ENCODE measurements around the gene LCN6.
"Not testable (repeated sequence)": the region's sequence is repeated elsewhere in the genome, so short reads cannot be mapped to it uniquely, and the experiment has no call there.

Gene LCN6

DNA sequence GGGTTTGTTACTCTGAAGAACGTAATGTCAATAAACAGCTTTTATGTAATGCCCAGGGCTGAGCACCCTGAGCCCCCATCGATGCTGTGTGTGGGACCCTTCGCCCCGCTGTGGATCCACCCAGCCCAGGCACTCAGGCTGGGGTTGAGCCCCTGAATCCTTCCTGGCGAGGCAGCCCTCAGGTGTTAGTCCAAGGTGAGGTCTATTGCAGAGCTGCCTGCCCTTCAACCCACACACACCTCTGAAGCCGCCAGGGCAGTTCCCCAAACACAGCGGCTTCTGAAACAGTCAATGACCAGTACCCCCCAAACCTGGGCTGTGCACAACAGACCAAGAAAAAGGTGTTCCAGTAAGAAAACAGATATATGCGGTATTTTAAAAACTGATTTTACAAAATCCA, 24.3 kb downstream of the LCN6 start:
- no peak for DNase-seq (ENCODE audit: low read depth)

DNA sequence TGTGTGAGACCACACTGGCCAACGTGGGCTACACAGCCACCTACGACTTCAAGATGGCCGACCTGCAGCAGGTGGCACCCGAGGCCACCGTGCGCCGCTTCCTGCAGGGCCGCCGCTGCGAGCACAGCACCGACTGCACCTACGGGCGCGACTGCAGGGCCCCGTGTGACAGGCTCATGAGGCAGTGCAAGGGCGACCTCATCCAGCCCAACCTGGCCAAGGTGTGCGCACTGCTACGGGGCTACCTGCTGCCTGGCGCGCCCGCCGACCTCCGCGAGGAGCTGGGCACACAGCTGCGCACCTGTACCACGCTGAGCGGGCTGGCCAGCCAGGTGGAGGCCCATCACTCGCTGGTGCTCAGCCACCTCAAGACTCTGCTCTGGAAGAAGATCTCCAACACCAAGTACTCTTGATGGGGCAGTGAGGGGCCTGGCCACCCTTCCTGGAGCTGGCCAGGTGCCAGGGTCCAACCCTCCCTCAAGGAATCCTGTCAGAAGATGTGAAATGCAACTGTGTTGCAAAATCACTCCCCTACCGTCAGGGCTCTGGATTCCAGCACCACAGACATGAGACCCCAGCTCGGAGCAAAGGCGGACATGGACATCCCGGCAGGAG, 24.9 kb downstream of the LCN6 start:
- DNase-seq (ENCODE audit: low read depth) = no peak

DNA sequence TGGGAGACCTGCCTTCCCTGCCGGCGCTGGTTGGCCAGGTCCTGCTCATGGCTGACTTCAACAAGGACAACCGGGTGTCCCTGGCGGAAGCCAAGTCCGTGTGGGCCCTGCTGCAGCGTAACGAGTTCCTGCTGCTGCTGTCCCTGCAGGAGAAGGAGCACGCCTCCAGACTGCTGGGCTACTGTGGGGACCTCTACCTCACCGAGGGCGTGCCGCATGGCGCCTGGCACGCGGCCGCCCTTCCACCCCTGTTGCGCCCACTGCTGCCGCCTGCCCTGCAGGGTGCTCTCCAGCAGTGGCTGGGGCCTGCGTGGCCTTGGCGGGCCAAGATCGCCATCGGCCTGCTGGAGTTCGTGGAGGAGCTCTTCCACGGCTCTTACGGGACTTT, 25.4 kb downstream of the LCN6 start:
- DNase-seq (ENCODE audit: low read depth) = no peak

DNA sequence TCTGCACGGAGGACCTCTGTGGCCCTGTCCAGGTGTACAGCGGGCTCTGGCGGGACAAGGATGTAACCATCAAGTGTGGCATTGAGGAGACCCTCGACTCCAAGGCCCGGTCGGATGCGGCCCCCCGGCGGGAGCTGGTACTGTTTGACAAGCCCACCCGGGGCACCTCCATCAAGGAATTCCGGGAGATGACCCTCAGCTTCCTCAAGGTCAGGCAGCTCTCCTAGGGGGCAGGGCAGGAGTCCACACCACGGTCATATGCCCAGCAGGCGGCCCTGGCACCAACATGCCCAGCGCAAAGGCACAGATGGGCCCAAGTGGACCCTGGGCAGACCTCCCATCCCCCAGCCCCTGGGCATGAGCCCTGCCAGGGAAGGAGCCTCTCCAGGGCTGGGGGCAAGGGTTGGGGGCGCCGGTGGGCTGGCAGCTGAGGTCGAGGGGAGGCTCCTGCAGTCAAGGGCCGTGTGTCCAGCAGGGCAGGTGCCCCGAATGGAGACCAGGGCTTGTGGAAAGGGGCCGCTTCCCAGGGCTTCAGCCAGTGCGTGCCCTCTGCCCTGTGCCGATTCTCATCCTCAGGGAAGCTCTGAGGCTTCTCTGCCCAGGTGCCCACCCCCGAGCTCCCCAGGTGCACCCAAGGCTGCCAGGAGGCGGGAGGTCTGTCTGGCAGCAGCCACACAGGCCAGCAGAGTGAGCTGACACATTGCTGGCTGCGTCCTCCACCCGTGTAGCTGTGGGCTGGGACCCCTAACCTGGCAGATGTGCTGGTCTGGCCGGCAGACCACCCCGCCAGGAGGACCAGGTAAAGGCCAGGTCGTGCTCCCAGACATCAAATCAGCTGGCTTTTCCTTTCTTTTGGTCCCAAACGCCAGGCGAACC, 26.0 kb downstream of the LCN6 start:
- no peak for DNase-seq (ENCODE audit: low read depth)

DNA sequence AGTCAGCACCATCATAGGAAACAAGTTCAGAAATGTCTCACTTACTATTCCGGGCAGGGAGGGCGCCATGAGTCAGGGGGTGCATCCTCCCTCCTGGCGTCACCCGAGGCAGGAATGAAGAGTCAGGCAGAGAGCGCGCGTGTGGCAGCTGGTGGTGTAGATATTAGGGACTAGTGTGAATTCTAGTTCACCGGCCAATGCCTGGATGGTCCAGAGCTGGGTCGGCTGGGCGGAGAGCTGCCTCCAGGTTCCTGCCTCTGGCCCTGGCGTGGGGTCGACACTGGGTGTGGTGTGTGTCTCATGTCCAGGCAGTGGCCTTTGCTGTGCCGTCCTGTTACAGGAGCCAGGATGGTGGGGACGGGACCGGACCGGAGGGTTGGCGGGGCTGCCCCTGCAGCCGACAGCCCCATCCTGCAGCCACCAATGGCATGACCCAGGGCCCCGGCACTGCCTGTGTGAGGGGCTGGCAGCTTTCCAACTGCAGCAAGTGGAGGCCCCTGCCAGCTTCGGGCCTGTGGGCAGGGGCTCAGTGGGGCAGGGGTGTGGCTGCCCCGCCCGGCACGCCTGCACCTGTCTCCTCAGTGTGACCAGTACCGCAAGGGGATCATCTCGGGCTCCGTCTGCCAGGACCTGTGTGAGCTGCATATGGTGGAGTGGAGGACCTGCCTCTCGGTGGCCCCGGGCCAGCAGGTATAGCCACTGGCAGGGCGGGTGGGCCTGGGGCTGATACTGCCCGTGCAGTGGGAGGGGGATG, 26.8 kb downstream of the LCN6 start:
- no peak for DNase-seq (ENCODE audit: low read depth)

DNA sequence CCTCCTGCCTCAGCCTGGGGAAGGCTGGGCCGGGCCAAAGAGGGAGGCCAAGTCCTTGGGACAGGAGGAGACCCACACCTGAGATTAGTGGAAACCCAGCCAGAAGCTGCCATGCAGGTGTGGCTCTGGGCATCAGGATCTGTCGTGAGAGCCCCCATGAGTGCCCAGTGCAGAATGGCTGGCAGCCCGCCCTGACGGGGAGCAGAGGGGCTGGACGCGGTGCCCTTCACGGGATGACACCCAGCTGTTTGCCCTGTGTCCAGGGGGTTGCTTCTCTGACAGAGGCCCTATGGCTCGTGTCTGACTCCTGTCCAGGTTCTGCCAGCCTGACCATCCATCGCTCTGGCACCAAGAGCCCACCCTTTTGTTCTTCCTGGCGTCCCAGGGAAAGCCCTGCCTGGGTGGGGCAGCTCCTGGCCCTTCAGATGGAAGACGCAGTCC, 27.4 kb downstream of the LCN6 start:
- DNase-seq (ENCODE audit: low read depth) = no peak

DNA sequence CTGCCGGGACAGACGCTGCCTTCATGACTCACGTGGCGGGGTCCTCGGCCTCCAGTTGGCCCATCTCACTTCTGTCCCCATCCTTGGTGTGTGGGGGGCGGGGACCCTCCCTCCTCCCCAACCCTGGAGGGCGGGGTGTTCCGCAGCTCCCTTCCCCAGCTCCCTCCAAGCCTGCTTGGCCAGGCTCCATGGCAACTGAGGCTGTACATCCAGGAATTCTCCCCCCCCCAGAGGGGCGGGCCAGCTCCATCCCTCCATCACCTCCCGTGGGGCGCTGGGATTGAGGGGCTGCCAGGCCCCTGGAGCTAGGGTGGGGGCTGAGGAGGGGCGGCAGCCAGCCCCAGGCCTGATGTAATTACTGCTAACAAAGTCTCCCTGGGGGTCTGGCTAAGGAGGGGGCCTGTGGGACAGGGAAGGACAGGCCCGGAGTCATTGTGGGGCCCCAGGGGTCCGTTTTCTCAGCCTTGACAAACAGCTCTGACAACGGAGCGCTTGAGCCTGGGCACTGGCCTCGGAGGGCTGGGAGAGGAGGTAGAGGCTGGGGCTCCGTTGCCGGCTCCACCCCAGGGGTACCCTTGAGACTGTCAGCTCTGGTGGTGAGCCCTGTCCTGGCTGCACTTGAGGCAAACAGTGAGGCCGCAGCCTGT, 28.0 kb downstream of the LCN6 start:
- DNase-seq (ENCODE audit: low read depth) = no peak

DNA sequence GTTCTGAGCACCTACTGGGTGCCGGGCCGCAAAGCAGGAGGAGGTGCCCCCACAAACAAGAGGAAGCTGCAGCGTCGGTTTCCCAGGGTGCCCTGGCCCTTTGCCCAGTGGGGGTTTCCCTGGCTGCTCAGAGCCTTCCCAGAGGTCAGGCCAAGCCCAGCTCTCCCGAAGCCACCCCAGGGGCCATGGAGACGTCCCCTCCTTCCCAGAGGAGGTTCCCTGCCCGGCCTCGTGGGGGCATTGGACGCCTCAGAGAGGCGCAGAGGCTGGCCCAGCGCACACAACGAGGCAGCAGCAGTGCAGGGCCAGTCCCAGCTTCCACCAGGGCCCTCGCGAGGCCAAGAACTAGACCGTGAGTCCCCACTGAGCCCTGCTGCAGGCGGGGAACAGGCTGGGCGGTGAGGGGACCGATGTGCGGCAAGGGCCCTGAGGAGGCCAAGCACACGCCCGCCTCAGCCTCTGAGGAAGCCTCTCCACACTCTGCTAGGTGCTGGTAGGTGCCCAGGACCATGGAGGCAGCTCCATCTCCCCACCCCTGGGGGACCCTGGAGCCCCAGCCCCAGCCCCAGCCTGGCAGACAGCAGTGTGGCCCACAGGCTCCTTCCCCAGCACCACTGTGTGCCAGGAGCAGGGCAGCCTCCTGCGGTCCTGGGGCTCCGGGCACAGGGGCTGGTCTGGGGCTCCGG, 29.0 kb downstream of the LCN6 start:
- no peak for DNase-seq (ENCODE audit: low read depth)

DNA sequence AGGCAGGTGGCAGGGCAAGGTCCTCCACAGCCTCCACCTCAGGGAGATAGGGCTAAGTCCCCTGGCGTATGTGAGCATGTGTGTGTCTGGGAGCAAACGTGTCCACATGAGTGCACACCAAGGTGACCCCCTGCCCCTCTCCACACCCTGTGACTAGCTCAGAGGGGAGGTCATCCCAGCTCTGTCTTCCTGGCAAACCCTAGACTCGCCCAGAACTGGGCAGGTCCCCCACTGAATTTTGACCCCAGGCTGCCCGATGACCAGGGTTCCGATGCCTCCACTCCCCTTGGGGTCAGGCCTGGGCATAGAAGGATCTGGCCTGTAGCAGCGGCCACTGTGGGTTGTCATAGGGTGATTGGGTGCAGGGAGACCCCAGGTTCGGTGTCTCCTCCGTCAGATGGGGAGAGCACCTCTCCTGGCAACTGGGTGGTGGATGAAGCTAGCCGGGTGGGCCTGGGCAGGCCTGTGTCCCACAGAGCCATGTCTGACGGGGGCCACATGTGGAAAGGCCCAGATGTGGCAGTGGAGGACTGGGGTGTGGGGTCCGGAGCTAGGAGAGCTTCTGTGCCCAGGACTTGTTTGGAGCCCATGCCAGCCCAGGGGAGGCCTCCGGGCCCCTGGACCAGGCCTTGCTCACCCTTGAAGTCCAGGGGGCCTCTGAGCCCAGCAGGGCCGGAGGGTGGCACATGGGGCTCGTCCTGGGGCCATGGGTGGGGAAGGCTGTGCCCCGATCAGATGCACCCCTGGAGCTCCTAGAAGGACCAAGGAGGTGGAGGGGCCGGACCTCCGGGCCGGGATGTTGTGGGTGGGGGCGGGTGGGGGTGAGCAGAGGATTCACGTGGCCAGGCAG, 29.8 kb downstream of the LCN6 start:
- DNase-seq (ENCODE audit: low read depth) = no peak

DNA sequence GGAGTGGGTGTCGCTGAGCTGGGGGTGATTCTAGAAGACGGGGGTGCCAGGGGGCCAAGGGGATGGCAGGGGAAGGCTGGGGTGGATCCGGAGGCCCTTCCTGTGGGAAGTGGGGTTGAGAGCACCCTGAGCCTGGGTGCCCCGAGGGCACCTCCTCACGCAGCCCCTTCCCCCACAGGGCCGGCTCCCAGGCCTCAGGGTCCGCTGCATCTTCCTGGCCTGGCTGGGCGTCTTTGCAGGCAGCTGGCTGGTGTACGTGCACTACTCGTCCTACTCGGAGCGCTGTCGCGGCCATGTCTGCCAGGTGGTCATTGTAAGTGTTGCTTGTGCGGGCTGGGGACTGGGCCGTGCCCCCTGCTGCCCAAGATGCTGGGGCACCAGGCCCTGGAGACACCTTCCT, 30.9 kb downstream of the LCN6 start:
- DNase-seq (ENCODE audit: low read depth) = no peak

DNA sequence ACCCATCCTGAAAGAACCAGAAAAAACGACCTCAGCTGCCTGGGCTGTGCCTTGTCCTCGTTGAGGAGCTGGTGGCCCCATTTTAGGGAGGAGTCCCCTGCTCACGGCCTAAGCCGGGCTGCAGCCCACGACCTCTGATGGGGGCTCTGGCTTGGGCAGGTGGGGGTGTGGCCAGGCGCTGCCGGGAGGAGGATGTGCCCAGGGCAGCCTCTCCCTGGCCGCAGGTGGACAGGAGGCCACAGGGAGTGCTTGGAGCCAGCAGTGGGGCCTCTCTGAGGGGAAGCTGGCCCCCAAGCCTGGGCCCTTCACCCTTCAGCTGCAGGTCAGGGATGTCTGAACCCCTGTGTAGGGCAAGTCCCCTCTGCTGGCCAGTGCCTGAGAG, 33.4 kb downstream of the LCN6 start:
- DNase-seq (ENCODE audit: low read depth) = no peak

DNA sequence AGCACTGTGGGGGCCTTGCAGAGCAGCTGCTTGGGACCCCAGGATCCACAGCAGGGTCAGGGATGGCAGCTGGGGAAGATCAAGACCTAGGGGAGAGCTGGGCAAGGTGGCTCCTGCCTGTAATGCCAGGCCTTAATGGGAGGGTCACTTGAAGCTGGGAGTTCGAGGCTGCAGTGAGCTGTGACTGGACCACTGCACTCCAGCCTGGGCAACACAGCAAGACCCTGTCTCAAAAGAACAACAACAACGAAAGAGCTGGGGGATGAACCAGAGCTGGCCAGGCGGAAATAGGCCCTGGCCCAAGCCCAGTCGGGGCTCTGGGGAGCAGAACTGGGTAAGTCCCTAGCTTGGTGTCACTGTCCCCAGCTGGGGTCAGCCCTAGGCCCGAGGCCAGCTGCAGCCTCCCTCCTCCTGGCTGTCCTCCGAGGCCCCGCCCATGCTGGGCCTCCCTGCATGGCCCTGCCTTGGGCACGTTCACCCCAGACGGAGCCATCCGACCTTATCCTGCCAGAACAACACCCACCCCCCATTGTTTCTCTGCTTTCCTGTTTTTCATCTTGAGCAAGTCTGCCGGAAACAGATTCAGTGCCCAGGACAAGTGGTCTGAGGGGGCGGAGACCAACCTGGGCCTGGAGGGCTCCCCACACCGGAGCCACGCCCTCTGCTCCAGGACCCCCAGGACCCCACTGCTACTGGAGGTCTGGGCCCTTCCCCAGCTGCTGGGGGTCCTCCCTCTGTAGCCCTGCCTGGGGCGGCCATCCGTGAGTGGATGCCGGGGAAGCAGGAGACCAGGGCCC, 34.0 kb downstream of the LCN6 start:
- DNase-seq (ENCODE audit: low read depth) = no peak

DNA sequence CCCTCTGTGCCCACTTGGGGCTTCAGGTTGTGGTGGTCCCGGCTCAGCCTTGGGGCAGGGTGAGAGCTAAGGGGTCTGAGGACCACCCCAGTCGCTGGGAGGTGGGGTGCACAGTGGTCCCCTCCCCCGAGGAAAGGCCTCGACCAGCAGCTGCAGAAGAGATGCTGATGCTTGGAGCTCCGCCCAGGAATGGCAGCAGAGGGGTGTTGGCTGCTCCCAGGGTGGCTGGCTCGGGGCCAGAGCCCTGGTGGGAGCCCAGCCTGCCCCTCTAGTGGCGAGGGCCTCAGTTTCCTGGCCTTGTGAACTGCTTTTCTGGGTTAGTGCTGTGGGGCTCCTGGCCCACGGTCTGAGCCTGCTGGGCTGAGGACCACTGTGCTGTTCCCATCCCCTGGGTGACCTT, 34.8 kb downstream of the LCN6 start:
- DNase-seq (ENCODE audit: low read depth) = no peak

DNA sequence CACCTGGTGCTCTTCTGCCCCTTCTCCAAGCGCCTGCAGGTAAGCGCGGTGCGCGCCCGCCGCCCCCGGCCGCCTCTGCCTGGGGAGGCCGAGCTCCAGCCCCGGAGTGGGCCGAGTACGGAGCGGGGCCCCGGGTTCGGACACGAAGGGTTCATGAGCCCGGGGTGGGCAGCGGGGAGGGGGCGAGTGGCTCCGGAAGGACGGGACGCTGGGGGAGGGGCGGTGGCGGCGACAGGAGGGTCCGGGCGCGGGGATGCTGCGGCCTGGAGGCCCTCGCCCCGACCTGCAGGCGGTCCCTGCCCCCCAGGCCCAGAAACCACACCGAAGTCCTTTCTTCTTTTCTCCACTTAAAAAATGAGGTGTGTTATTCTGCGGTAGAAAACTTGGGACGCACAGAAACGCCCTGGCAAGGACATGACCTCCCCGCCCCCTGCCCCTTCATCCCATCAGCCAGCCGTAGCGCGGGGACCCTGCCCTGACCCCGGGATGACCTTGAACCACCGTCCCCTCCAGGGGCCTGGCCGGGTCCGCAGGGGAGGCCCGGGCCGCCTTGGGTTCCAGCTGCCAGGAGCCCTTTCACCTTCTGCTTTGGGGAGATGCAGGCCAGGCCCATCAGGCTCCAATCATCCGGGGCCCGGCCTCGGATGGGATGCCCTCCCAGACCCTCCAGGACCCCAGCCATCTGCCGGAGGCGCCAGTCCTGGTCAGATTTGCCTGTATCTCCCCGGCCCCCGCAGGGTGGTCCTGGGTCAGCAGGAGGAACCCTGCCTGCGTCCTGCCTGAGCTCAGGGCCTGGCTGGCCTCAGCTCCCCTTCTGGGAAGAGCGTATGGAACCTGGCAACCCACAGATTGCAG, 35.4 kb downstream of the LCN6 start:
- DNase-seq (ENCODE audit: low read depth) = no peak

DNA sequence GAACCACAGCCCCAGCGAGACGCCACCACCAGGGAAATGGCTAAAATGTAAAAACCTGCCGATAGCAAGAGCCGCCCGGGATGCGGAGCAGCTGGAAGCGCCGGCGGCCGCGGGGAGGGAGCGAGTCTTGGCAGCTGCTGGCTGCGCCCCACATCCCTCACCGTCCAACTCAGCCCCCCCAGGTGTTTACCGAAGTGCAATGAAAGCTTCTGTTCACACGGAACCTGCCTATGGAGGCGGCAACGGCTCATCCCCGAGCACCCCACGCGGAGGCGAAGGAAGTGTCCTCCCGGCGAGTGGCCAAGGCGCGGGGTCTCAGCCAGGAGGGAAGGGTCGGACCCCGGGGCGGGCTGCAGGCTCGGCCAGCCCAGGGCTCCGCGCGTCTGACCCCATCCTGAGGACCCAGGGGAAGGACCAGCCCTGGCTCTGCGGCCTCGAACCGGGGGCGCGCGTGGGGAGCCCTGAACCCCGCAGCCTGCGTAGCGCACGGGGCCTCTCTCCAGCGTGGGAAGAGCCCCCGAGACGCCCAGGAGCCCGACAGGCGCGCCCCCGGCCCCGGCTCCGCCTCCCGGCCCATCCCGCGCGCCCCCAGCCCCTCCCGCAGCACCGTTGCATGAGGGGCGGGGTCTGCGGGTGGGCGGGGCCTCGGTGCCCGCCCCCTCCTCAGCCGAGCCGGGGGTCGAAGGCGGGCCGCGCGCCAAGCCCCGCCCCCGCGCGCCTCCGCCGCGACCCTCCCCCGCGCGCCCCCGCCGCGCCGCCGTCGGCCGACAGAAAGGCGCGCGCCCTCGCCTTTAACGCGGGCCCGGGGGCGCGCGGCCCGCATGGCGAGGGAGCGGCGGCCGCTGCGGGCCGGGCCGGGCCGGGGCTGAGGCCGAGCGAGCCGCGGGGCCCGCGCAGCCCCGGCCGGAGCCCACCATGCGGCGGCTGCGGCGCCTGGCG, 36.3 kb downstream of the LCN6 start, which contains the start of gene DIPK1B:
TSS of gene DIPK1B (plus strand) at position 822 of the 939 bp plus-strand sequence. CDS start at position 916, 94 bp downstream.
- no peak for DNase-seq (ENCODE audit: low read depth)

DNA sequence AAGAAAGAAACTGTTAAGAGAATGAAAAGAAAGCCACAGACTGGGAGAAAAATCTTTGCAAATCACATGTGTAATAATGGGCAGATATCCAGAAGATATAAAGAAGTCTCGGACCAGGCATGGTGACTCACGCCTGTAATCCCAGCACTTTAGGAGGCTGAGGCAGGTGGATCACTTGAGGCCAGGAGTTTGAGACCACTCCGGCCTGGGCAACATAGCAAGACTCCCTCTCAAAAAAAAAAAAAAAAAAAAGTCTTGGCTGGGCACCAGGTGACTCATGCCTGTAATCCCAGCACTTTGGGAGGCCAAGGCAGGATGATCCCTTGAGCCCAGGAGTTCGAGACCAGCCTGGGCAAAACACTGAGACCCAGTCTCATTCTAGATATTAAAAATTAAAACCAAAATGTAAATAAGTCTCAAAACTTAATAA, 37.1 kb downstream of the LCN6 start:
- DNase-seq (ENCODE audit: low read depth) = not testable (repeated sequence)

DNA sequence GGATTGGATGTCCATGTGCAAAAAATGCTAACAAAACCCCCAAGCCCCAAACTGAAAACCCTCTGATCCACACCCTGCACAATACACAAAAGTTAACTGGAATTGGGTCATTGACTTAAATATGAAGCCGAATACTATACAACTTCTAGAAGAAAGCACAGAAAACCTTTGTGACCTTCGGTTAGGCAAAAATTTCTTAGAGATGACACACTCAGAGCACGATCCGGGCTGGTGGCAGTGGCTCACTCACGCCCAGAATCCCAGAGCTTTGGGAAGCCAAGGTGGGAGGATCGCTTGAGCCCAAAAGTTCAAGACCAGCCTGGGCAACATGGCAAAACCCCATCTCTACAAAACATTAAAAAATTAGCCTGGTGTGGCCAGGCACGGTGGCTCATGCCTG, 37.8 kb downstream of the LCN6 start:
- DNase-seq (ENCODE audit: low read depth) = no peak
